NCI-H460 (cell line): ENCODE data around the gene PCNX1. TPM values are rescaled to one million over a fixed set of nuclear protein-coding genes. Genes with fewer than 3 reads are reported as not detected.
"Not testable (repeated sequence)": the region's sequence is repeated elsewhere in the genome, so short reads cannot be mapped to it uniquely, and the experiment has no call there.

ENCODE experiments used
- DNase-seq: peaks from one replicate; pipeline ENCODE4 v3.0.0-alpha.2; 2016; ENCODE audit warnings: low read depth; ENCODE audit errors: extremely low read depth
- total RNA-seq: library from RNA; depleted of rRNA; stranded (reverse); fragments of >200 nt; shearing (Covaris generic); gene quantifications from 2 replicates; pipeline ENCODE4 v1.2.3, GENCODE V29; 2014

Gene PCNX1
- total RNA-seq, 1 experiment from 2014 or later, result 32.6 TPM

DNA sequence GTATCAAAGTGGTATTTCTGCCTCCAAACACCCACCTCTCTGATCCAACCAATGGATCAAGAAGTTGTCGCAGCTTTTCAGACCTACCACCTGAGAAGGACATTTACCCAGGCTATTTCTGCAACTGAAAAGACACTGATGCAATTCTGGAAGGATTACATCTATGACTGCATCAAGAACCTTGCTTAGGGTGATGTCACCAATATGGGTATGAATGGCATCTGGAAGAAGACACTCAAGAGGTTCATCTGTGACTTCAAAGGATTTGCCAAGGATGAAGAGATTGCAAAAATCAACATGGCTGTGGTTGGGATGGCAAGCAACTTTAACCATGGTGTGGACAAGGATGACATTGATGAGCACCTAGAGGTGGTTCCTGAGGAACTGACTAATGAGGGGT lies 154.2 kb downstream of the PCNX1 start:
- no peak for DNase-seq

GRCh38 chr14:71062581-71063303 lies 155.5 kb downstream of the PCNX1 start:
- DNase-seq, result no peak

- DNase-seq, result peak; percentile 21
Observed at GRCh38 chr14:71063351-71063750, 156.1 kb downstream of the PCNX1 start.

GRCh38 chr14:71064747-71065146 lies 157.5 kb downstream of the PCNX1 start:
- not testable (repeated sequence) for DNase-seq

DNA sequence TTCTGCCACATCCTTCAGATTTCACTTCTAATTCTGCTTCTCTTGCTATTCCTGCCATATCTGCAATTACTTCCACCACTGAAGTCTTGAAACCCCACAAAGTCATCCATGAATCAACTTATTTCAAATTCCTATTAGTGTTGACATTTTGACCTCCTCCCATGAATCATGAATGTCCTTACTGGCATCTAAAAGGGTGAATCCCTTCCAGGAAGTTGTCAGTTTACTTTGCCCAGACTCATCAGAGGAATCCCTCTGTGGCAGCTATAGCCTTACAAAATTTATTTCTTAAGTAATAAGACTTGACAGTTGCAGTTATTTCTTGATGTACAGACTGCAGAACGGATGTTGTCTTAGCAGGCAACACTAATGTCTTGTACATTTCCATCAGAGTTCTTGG lies 162.9 kb downstream of the PCNX1 start:
- no peak for DNase-seq

DNA sequence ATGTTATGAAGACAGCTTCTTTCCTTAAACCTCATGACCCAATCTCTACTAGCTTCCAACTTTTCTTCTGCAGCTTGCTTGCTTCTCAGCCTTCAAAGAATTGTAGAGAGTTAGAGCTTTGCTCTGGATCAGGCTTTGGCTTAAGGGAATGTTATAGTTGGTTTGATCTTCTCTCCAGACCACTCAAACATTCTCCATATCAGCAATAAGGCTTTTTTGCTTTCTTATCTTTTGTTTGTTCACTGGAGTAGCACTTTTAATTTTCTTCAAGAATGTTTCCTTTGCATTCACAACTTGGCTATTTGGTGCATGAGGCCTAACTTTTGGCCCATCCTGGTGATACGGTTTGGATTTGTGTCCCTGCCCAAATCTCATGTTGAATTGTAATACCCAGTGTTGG lies 163.8 kb downstream of the PCNX1 start:
- DNase-seq, result no peak

- DNase-seq, result no peak
Observed at GRCh38 chr14:71076462-71077092, 169.3 kb downstream of the PCNX1 start.

DNA sequence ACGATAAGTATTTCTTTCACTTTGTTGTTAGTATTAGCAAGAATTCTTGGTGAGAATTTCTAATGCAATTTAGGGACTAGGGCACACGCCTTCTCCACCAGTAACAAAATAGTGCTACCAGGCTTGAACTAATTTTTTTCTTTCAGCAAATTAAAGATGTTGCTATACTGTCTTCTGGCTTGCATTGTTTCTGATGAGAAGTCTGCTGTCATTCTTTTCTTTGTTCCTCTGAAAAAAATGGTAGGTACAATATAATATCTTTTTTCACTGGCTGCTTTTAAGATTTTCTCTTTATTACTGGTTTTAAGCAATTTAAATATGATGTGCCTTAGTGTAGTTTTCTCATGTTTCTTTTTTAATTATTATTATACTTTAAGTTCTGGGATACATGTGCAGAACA lies 171.2 kb downstream of the PCNX1 start:
- no peak for DNase-seq

DNA sequence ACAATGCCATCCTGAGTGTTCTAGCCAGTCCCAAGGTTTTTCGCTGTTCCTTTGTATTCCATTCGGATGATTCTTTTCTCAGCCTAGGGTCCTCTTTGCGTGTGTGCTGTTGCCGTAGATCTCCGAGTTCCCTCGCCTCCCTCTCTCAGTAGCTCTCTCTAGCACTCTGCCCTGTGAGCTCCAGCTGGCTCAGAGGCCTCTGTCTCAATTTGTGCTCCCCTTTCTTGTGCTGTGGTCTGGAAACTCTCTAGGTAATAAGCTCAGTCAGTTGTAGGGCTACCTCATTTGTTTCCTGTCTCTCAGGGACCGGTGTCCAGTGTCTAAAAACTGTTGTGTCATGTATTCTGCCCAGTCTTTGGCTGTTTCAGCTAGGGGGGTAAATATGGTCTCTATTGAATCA lies 179.3 kb downstream of the PCNX1 start:
- no peak for DNase-seq

- DNase-seq, result no peak
Observed at GRCh38 chr14:71089971-71090370, 182.7 kb downstream of the PCNX1 start.

DNA sequence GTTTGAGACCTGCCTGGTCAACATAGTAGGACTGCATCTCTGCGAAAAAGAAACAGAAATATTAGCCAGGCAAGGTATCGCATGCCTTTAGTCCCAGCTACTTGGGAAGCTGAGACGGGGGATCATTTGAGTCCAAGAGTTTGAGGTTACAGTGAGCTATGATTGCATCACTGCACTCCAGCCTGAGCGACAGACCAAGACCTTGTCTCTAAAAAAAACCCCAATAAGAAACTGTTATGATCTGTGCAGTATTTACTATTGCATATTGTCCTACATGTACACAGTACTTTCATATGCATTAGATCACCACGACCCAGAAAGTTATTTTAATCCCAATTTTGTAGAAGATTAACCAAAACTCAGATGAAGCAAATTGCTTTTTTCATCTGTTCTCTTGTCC lies 187.5 kb downstream of the PCNX1 start:
- DNase-seq, result no peak

DNA sequence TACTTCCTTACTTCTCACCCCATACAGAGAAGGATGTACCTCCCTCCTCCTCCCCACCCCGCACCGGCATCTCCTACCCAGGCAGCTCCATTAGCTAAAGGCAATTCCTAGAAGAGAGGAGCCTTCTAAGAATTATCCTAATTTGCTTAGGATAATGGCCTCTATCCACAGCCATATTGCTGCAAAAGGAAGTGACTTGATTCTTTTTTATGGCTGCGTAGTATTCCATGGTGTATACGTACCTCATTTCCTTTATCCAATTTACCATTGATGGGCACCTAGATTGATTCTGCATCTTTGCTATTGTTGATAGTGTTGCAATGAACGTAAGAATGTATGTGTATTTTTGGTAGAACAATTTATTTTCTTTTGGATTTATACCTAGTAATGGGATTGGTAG lies 189.7 kb downstream of the PCNX1 start:
- no peak for DNase-seq

GRCh38 chr14:71103662-71104484 lies 196.6 kb downstream of the PCNX1 start:
- DNase-seq, result peak; percentile 48

DNA sequence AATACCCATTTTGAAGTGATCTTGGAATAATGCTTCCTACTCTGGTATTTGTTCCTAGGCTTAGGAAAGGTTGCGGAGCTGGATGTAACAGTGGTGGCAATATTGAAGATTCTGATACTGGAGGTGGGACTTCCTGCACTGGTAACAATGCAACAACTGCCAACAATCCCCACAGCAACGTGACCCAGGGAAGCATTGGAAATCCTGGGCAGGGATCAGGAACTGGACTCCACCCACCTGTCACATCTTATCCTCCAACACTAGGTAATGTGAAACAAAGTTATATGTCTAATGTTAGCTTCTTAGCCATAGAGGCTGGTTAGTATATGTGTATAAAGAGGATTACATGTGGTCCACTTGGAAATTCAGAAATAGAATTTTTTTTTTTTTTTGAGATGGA lies 197.9 kb downstream of the PCNX1 start:
- no peak for DNase-seq

- no peak for DNase-seq
Observed at GRCh38 chr14:71107921-71108320, 200.7 kb downstream of the PCNX1 start.

DNA sequence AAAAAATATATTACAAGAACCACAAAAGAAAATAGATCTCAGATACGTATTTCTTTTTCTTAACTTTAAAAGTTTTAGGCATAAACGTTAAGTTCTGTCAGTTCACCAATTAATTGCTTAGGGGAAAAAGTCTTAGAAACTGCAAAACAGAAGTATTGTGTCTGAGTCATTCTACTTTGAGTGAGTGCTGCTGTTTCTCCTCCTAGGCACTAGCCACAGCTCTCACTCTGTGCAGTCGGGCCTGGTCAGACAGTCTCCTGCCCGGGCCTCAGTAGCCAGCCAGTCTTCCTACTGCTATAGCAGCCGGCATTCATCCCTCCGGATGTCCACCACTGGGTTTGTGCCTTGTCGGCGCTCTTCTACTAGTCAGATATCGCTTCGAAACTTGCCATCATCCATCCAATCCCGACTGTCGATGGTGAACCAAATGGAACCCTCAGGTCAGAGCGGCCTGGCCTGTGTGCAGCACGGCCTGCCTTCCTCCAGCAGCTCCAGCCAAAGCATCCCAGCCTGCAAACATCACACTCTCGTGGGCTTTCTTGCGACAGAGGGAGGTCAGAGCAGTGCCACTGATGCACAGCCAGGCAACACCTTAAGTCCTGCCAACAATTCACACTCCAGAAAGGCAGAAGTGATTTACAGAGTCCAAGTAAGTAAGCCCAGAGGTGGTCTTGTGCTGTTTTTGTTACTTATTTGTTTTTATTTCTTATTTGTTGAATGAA lies 201.3 kb downstream of the PCNX1 start:
- DNase-seq, result no peak

DNA sequence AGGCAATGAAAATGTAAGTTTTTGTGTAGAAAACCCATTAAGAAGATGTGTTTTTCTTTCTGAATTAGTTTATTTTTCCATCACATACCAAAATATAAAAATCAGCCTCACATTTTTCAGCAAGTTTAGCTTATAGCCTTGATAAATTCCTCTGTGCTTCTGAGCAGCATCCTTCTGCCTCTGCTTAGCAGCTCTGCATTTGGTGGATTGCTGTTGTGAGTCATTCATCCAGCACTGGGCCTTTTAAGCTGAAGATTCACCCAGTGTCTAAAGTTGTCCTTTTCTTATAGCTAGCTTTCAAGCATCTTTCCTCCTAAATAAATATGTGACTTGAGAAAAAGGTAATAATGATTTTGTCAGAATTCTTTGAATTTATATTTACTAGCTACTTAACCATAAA lies 206.1 kb downstream of the PCNX1 start:
- DNase-seq, result no peak

DNA sequence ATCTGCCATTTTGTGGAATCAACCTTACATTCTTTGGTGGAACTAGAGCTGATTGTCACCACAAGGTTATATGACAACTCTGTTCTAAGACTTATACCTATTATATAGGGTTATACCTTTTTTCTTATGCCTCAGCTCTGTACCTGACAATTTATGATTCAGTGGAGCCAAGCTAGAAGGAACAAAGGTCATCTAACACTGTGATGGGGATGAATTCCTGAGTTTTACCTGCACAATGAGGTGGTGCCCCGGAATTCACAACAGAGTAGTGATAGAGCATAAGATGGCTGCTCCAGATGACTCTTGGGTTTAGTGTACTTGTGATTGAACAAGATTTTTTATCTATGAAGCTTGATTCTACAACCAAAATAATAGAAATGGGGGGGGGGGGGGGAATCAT lies 207.3 kb downstream of the PCNX1 start:
- DNase-seq, result no peak

GRCh38 chr14:71115306-71115705 lies 208.0 kb downstream of the PCNX1 start:
- DNase-seq, result no peak

DNA sequence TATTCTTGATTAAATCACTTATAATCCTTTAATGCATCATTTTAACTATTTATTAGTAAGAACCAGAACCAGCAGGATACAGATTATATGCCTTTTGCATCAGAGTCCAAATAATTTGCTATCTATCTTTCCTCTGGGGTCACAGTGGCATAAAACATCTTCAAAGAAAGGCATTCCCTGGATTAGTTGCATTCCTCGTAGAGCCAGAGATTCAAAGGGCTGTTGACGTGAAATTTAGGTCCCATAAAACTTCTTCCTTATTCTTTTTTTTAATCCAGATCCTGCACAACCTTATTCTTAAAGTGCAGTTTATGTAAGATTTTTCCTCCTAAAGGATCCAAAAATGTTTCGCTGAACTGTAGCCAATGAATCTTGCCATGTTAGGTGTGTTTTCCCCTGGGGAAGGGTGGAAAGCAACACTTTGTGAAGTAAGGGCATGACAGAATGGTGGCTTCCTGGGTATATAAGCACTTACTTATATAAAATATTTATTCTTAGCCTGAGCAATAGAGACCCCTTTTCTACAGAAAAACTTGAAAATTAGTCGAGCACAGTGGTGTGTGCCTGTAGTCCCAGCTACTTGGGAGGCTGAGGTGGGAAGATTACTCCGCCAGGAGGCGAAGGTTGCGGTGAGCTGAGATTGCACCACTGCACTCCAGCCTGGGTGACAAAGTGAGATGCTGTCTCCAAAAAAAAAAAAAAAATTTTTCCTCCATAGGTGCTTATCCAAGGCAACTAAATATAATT lies 208.7 kb downstream of the PCNX1 start:
- no peak for DNase-seq
